GM23338 (cell line): ENCODE measurements around the gene RNF220. TPM values are rescaled to one million over a fixed set of nuclear protein-coding genes. Genes with fewer than 3 reads are reported as not detected.

Experiments
- ATAC-seq: fragments of 200-7000 bp; cut with Tn5 transposase; 3 replicates; pipeline ENCODE4 v1.9.1; 2020
- DNase-seq: peaks from one replicate; pipeline ENCODE4 v3.0.0-alpha.2; 2015; ENCODE audit warnings: low spot score
- H2AFZ ChIP-seq: fragments of 200-600 bp; sonication (generic); 2 replicates; pipeline ENCODE4 v1.8.0; 2016; ENCODE audit warnings: antibody characterized with exemption, mild to moderate bottlenecking, moderate library complexity
- H3F3A ChIP-seq: fragments of 200-600 bp; sonication (generic); replicated peaks from 2 replicates; pipeline ENCODE4 v1.8.0; 2017; ENCODE audit warnings: antibody characterized with exemption, mixed run types, low read depth
- H3K27ac ChIP-seq: fragments of 200-600 bp; sonication (generic); 2 replicates; pipeline ENCODE4 v1.6.1; 2016; ENCODE audit warnings: low read depth
- H3K27me3 ChIP-seq: fragments of 200-600 bp; sonication (generic); 2 replicates; pipeline ENCODE4 v1.8.0; 2016; ENCODE audit warnings: mild to moderate bottlenecking, mixed run types, moderate library complexity; ENCODE audit not compliant: insufficient read depth
- H3K36me3 ChIP-seq: fragments of 200-600 bp; sonication (generic); 2 replicates; pipeline ENCODE4 v1.8.0; 2016; ENCODE audit warnings: mild to moderate bottlenecking; ENCODE audit not compliant: insufficient read depth
- H3K4me1 ChIP-seq: fragments of 200-600 bp; sonication (generic); 2 replicates; pipeline ENCODE4 v1.8.0; 2016; ENCODE audit warnings: mild to moderate bottlenecking, moderate library complexity; ENCODE audit not compliant: insufficient read depth
- H3K4me2 ChIP-seq: fragments of 200-600 bp; sonication (generic); 2 replicates; pipeline ENCODE4 v1.7.1; 2017; ENCODE audit warnings: mixed run types
- H3K4me3 ChIP-seq: fragments of 200-600 bp; sonication (generic); 2 replicates; pipeline ENCODE4 v1.6.1; 2016; ENCODE audit warnings: mixed run types
- H3K79me2 ChIP-seq: fragments of 200-600 bp; sonication (generic); replicated peaks from 2 replicates; pipeline ENCODE4 v1.8.0; 2017; ENCODE audit warnings: mild to moderate bottlenecking; ENCODE audit not compliant: insufficient read depth
- H3K9me2 ChIP-seq: fragments of 200-600 bp; sonication (generic); 2 replicates; pipeline ENCODE4 v1.8.0; 2017; ENCODE audit not compliant: insufficient read depth
- H4K20me1 ChIP-seq: fragments of 200-600 bp; sonication (generic); replicated peaks from 2 replicates; pipeline ENCODE4 v1.8.0; 2017; ENCODE audit warnings: mild to moderate bottlenecking; ENCODE audit not compliant: insufficient read depth
- H3K27ac Mint-ChIP-seq: 2 replicates; pipeline ENCODE4 v1.8.0; 2020; ENCODE audit warnings: inconsistent platforms, mild to moderate bottlenecking, moderate library complexity, mixed read lengths
- H3K27me3 Mint-ChIP-seq: 3 replicates; pipeline ENCODE4 v1.8.0; 2022; ENCODE audit warnings: low read depth, mild to moderate bottlenecking, moderate library complexity, mixed read lengths, inconsistent platforms; ENCODE audit not compliant: insufficient read depth, poor library complexity
- H3K36me3 Mint-ChIP-seq: 3 replicates; pipeline ENCODE4 v1.8.0; 2021; ENCODE audit warnings: low read depth, mild to moderate bottlenecking, inconsistent platforms, moderate library complexity, mixed read lengths
- H3K4me1 Mint-ChIP-seq: 3 replicates; pipeline ENCODE4 v1.8.0; 2020; ENCODE audit warnings: mild to moderate bottlenecking, inconsistent platforms, mixed read lengths
- H3K4me3 Mint-ChIP-seq: 3 replicates; pipeline ENCODE4 v1.8.0; 2021; ENCODE audit warnings: moderate library complexity, mild to moderate bottlenecking, inconsistent platforms, mixed read lengths
- H3K9me3 Mint-ChIP-seq: 3 replicates; pipeline ENCODE4 v1.8.0; 2020; ENCODE audit warnings: moderate library complexity, mild to moderate bottlenecking, inconsistent platforms, mixed read lengths
- CREB1 ChIP-seq: fragments of 250-450 bp; sonication (Bioruptor Pico); IDR thresholded peaks from 2 replicates; pipeline ENCODE4 v1.5.0; 2020; ENCODE audit warnings: low read depth, mild to moderate bottlenecking, moderate library complexity
- ETS1 ChIP-seq: IDR thresholded peaks from 2 replicates; pipeline ENCODE4 v1.6.1; 2016; ENCODE audit warnings: antibody characterized with exemption
- EZH2 ChIP-seq: fragments of 200-600 bp; sonication (generic); IDR thresholded peaks from one replicate; pipeline ENCODE4 v1.8.0; 2017; ENCODE audit warnings: antibody characterized with exemption, mild to moderate bottlenecking, low read depth; ENCODE audit not compliant: unreplicated experiment
- EZH2phosphoT487 ChIP-seq: fragments of 200-600 bp; sonication (generic); IDR thresholded peaks from one replicate; pipeline ENCODE4 v1.8.1; 2018; ENCODE audit warnings: antibody characterized with exemption; ENCODE audit not compliant: unreplicated experiment
- NANOG ChIP-seq: IDR thresholded peaks from 2 replicates; pipeline ENCODE4 v1.6.1; 2016; ENCODE audit warnings: antibody characterized with exemption, borderline replicate concordance
- REST ChIP-seq: IDR thresholded peaks from one replicate; pipeline ENCODE4 v1.6.1; 2018; ENCODE audit warnings: antibody characterized with exemption; ENCODE audit not compliant: unreplicated experiment
- STAT1 ChIP-seq: IDR thresholded peaks from one replicate; pipeline ENCODE4 v1.6.1; 2016; ENCODE audit warnings: antibody characterized with exemption; ENCODE audit not compliant: unreplicated experiment
- polyA plus RNA-seq: library from polyadenylated mRNA; unstranded; fragments of >200 nt; fragmentation: Nextera tagmentation; extraction: Ambion mirVana; gene quantifications from 2 replicates; pipeline ENCODE4 v1.2.1, GENCODE V29; 2016
- total RNA-seq: library from RNA; depleted of rRNA; stranded (reverse); fragments of >200 nt; shearing (Covaris generic); gene quantifications from 2 replicates; pipeline ENCODE4 v1.2.3, GENCODE V29; 2014
- TF ChIP-seq, protein P1 (sequence below), 2 experiments: fragments of 200-600 bp in 1 of 2; sonication (generic) in 1 of 2; conservative IDR thresholded peaks; 2 replicates each; pipeline versions ENCODE4 v1.5.1 to v1.6.1; 2016 to 2017; ENCODE audit warnings: antibody characterized with exemption in 2 of 2, low read depth in 2 of 2, mild to moderate bottlenecking in 2 of 2, moderate library complexity in 1 of 2

RNF220 gene
- total and polyA plus RNA-seq, 2 experiments from 2014 or later = 72.8 to 168 TPM

DNA sequence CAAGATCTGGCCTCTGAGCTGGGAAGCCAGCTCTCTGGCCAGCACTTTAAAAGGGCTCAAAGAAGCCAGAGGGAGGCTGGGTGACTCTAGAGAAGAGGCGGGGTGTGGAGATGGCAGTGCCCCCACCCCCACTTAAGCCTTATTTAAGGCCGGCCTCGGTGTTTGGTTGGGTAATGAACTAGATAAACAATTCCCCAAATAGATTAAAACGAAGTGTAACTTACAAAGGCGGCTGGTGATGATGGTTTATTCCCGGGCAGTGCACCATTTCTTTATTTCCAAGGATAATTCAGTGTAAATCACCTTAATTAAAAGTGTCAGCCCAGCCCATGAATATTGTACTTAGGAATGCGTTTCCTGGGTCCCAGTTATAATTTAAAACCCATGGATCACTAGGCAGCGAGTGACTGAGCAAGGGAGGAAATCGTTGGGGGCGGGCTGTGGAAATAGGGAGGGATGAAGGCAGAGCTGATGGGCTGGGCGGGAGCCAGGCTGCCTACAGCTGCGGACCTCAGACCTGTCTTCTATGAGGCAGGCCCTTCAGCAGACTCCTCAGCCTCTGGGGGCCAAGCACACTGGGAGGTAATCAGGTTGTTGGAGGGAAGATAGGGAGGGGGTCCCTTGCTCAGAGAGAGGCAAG lies 214.3 kb downstream of the RNF220 start:
- H4K20me1 ChIP-seq = peaks cover 6% of the 10 kb centered on the region; the same call in 1 of the 2 replicates
- Mint-ChIP-seq H3K4me3 (no peak overlapping the region), H3K4me1 (peaks cover 25% of the 10 kb centered on the region), H3K27ac (no peak overlapping the region), H3K36me3 (peaks cover 7% of the 10 kb centered on the region; the same call in 1 of the 3 replicates), H3K9me3 (no peaks in the 10 kb centered on the region), H3K27me3 (peaks cover 14% of the 10 kb centered on the region)
- H3K36me3 ChIP-seq = no peaks in the 10 kb centered on the region; the same call in 1 of the 2 replicates
- no peak overlapping the region for H3K4me3 ChIP-seq
- 0 out of 2 replicates have a peak overlapping the region, but pooled peaks have one; percentile 14 for H3K27ac ChIP-seq
- no peak overlapping the region for H2AFZ ChIP-seq
- 0 out of 2 replicates have a peak, but pooled peaks cover 2% of the 10 kb centered on the region for H3F3A ChIP-seq
- H3K4me2 ChIP-seq = no peak overlapping the region
- no peaks in the 10 kb centered on the region for H3K9me2 ChIP-seq
- TF ChIP-seq REST (no peak), STAT1 (no peak), EZH2 (no peak)
- no peaks in the 10 kb centered on the region for H3K79me2 ChIP-seq
- H3K27me3 ChIP-seq = no peaks in the 10 kb centered on the region
- peak; percentile 24 for ATAC-seq
- DNase-seq = no peak
- H3K4me1 ChIP-seq = peaks cover 13% of the 10 kb centered on the region

DNA sequence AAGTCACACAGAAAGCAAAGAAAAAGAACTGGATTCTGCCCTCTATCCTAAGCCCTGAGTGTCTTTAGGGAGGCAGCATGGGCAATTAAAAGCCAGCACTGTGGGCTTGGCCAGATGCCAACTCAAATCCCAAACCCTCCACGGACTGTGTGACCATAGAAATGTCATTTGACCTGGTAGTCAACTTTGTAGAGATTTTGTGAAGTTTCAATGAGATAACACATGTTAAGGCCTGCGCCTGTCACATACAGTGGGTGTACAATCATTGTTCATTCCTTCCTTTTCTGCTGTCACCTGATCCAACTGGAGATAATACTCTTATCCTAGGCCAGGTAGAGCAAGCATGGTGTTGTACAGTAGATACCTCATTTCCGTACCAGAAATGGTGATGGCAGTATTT lies 215.0 kb downstream of the RNF220 start:
- Histone ChIP-seq H3K27me3 (no peaks in the 10 kb centered on the region), H2AFZ (no peak overlapping the region), H3F3A (0 out of 2 replicates have a peak, but pooled peaks cover 2% of the 10 kb centered on the region), H3K4me3 (no peak overlapping the region), H3K4me2 (no peak overlapping the region), H3K36me3 (no peaks in the 10 kb centered on the region; the same call in 1 of the 2 replicates), H3K9me2 (no peaks in the 10 kb centered on the region), H3K79me2 (no peaks in the 10 kb centered on the region), H3K27ac (no peak overlapping the region), H4K20me1 (peaks cover 6% of the 10 kb centered on the region; the same call in 1 of the 2 replicates), H3K4me1 (peaks cover 13% of the 10 kb centered on the region)
- TF ChIP-seq REST (no peak), STAT1 (no peak), ETS1 (no peak), NANOG (no peak), CREB1 (CRISPR knock-in tag) (no peak), EZH2phosphoT487 (no peak)
- TF ChIP-seq, protein P1, sequence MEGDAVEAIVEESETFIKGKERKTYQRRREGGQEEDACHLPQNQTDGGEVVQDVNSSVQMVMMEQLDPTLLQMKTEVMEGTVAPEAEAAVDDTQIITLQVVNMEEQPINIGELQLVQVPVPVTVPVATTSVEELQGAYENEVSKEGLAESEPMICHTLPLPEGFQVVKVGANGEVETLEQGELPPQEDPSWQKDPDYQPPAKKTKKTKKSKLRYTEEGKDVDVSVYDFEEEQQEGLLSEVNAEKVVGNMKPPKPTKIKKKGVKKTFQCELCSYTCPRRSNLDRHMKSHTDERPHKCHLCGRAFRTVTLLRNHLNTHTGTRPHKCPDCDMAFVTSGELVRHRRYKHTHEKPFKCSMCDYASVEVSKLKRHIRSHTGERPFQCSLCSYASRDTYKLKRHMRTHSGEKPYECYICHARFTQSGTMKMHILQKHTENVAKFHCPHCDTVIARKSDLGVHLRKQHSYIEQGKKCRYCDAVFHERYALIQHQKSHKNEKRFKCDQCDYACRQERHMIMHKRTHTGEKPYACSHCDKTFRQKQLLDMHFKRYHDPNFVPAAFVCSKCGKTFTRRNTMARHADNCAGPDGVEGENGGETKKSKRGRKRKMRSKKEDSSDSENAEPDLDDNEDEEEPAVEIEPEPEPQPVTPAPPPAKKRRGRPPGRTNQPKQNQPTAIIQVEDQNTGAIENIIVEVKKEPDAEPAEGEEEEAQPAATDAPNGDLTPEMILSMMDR (conservative IDR thresholded peaks at IDR 0.05; ENCODE audit: low read depth in 2 of 2) = no peak
- peaks cover 7% of the 10 kb centered on the region; the same call in 1 of the 3 replicates for H3K36me3 Mint-ChIP-seq
- peaks cover 25% of the 10 kb centered on the region for H3K4me1 Mint-ChIP-seq
- no peaks in the 10 kb centered on the region for H3K9me3 Mint-ChIP-seq
- DNase-seq = no peak
- no peak overlapping the region for H3K27ac Mint-ChIP-seq
- no peak for ATAC-seq
- H3K4me3 Mint-ChIP-seq = no peak overlapping the region
- peaks cover 14% of the 10 kb centered on the region for H3K27me3 Mint-ChIP-seq
